HCT116 (cell line): ENCODE measurements around the gene RNF220. TPM values are rescaled to one million over a fixed set of nuclear protein-coding genes. Genes with fewer than 3 reads are reported as not detected.

ENCODE experiments used
- ATAC-seq: fragments of 200-7000 bp; cut with Tn5 transposase; 2 replicates; pipeline ENCODE4 v1.9.1; 2020; ENCODE audit warnings: mild to moderate bottlenecking, moderate library complexity
- BruUV-seq: library from RNA; stranded (reverse); fragments of 400-500 nt; replicated peaks from 2 replicates; lab custom pipeline; 2021; lab: Mats Ljungman, UMichigan
- CTCF ChIA-PET: fragments of 300-600 bp; sonication (Branson Sonifier 250); formaldehyde crosslinking; loops from one replicate; lab custom pipeline; 2021; ENCODE audit warnings: antibody characterized with exemption; lab: Charles Lee
- POLR2A ChIA-PET: fragments of 300-600, 350-600 bp; sonication (Branson Sonifier 250); formaldehyde crosslinking; loops from one replicate; lab custom pipeline; 2021; ENCODE audit warnings: antibody characterized with exemption; lab: Charles Lee
- RAD21 ChIA-PET, 2 experiments: fragments of 300-600 bp; sonication (Branson Sonifier 250); formaldehyde crosslinking; loops; one replicate each; lab custom pipeline; 2023; ENCODE audit warnings: low total read pairs in 2 of 2; ENCODE audit not compliant: uncharacterized antibody in 2 of 2, unreplicated experiment in 2 of 2, low non-redundant PET in 1 of 2; lab: Charles Lee
- DNase-seq: peaks from one replicate; pipeline ENCODE4 v3.0.0-alpha.2; 2010; ENCODE audit warnings: low read depth, low spot score
- H2AFZ ChIP-seq: fragments of 200-600 bp; shearing (Covaris generic), sonication (generic); 2 replicates; pipeline ENCODE4 v1.6.1; 2017; ENCODE audit warnings: low read depth, mixed run types, mixed read lengths, antibody characterized with exemption, low read length; ENCODE audit not compliant: poor library complexity, severe bottlenecking
- H3K27ac ChIP-seq: 2 replicates; pipeline ENCODE4 v1.5.1; 2012; ENCODE audit warnings: low read depth, low read length
- H3K27me3 ChIP-seq: fragments of 200-600 bp; sonication (generic); 2 replicates; pipeline ENCODE4 v1.6.1; 2016; ENCODE audit warnings: mixed run types, low read length, mixed read lengths; ENCODE audit not compliant: insufficient read depth
- H3K36me3 ChIP-seq, 2 experiments: fragments of 200-500 bp in 1 of 2; fragments of 200-600 bp in 1 of 2; sonication (Bioruptor generic) in 1 of 2; sonication (generic) in 1 of 2; 2 replicates each; pipeline versions ENCODE4 v1.5.1 to v1.6.1; 2014 to 2016; ENCODE audit warnings: low read length in 2 of 2, inconsistent platforms in 1 of 2, mixed read lengths in 1 of 2, mixed run types in 1 of 2; ENCODE audit not compliant: insufficient read depth in 2 of 2, control insufficient read depth in 1 of 2
- H3K4me1 ChIP-seq, 2 experiments: fragments of 200-600 bp in 1 of 2; sonication (generic) in 1 of 2; 2 replicates each; pipeline versions ENCODE4 v1.5.1 to v1.6.1; 2012 to 2017; ENCODE audit warnings: low read length in 2 of 2, inconsistent platforms in 1 of 2, mild to moderate bottlenecking in 1 of 2, mixed read lengths in 1 of 2, mixed run types in 1 of 2, moderate library complexity in 1 of 2; ENCODE audit not compliant: insufficient read depth in 2 of 2, control insufficient read depth in 1 of 2
- H3K4me2 ChIP-seq: fragments of 200-600 bp; sonication (generic); 2 replicates; pipeline ENCODE4 v1.6.1; 2017; ENCODE audit warnings: mixed run types, low read length, mixed read lengths
- H3K4me3 ChIP-seq, 2 experiments: fragments of 200-600 bp in 1 of 2; sonication (generic) in 1 of 2; replicated peaks in 1 of 2; 2 replicates each; pipeline ENCODE4 v1.5.1; 2011 to 2016; ENCODE audit warnings: low read length in 2 of 2, control low read depth in 1 of 2, low read depth in 1 of 2, mild to moderate bottlenecking in 1 of 2, mixed read lengths in 1 of 2, mixed run types in 1 of 2
- H3K79me2 ChIP-seq: fragments of 200-600 bp; sonication (generic); 2 replicates; pipeline ENCODE4 v1.6.1; 2017; ENCODE audit warnings: mild to moderate bottlenecking, mixed run types, low read length, moderate library complexity, mixed read lengths; ENCODE audit not compliant: insufficient read depth
- H3K9ac ChIP-seq: fragments of 200-600 bp; sonication (generic); 2 replicates; pipeline ENCODE4 v1.6.1; 2016; ENCODE audit warnings: low read length, mixed read lengths
- H3K9me2 ChIP-seq: fragments of 200-600 bp; sonication (generic), shearing (Covaris generic); 2 replicates; pipeline ENCODE4 v1.6.1; 2017; ENCODE audit warnings: mixed run types, mild to moderate bottlenecking, moderate library complexity; ENCODE audit not compliant: insufficient read depth
- H3K9me3 ChIP-seq, 2 experiments: fragments of 200-500 bp in 1 of 2; fragments of 200-600 bp in 1 of 2; sonication (Bioruptor generic) in 1 of 2; sonication (generic) in 1 of 2; 2 replicates each; pipeline ENCODE4 v1.6.1; 2014 to 2017; ENCODE audit warnings: low read length in 2 of 2, mixed read lengths in 2 of 2, inconsistent platforms in 1 of 2, low read depth in 1 of 2, mild to moderate bottlenecking in 1 of 2, mixed run types in 1 of 2, moderate library complexity in 1 of 2; ENCODE audit not compliant: control insufficient read depth in 1 of 2, insufficient read depth in 1 of 2
- H4K20me1 ChIP-seq: fragments of 200-600 bp; sonication (generic), shearing (Covaris generic); 2 replicates; pipeline ENCODE4 v1.6.1; 2017; ENCODE audit warnings: mixed run types, mild to moderate bottlenecking, moderate library complexity; ENCODE audit not compliant: insufficient read depth
- CEBPB ChIP-seq: IDR thresholded peaks from 2 replicates; pipeline ENCODE4 v1.6.1; 2012; ENCODE audit warnings: low read depth
- CTCF ChIP-seq, 3 experiments: fragments of 200-600 bp in 1 of 3; sonication (generic) in 1 of 3; IDR thresholded peaks in 2 of 3; conservative IDR thresholded peaks in 1 of 3; 2 replicates each; pipeline ENCODE4 v1.5.1; 2012 to 2017; ENCODE audit warnings: low read depth in 2 of 3, low read length in 2 of 3, antibody characterized with exemption in 1 of 3, borderline replicate concordance in 1 of 3, control low read depth in 1 of 3, mild to moderate bottlenecking in 1 of 3, mixed read lengths in 1 of 3, mixed run types in 1 of 3, moderate library complexity in 1 of 3; ENCODE audit not compliant: insufficient read depth in 1 of 3
- EGR1 ChIP-seq: IDR thresholded peaks from 2 replicates; pipeline ENCODE4 v1.6.1; 2012; ENCODE audit warnings: low read depth
- EZH2 ChIP-seq: fragments of 200-600 bp; sonication (generic); IDR thresholded peaks from 2 replicates; pipeline ENCODE4 v1.6.1; 2017; ENCODE audit warnings: antibody characterized with exemption, mixed run types
- JUND ChIP-seq: IDR thresholded peaks from 2 replicates; pipeline ENCODE4 v1.6.1; 2012
- MAX ChIP-seq: IDR thresholded peaks from 2 replicates; pipeline ENCODE4 v1.6.1; 2012
- POLR2AphosphoS5 ChIP-seq: IDR thresholded peaks from 2 replicates; pipeline ENCODE4 v1.6.1; 2011; ENCODE audit warnings: mild to moderate bottlenecking, low read depth, low read length, moderate library complexity
- SIN3A ChIP-seq: IDR thresholded peaks from 2 replicates; pipeline ENCODE4 v1.6.1; 2012; ENCODE audit warnings: low read depth
- TCF7L2 ChIP-seq: IDR thresholded peaks from 2 replicates; pipeline ENCODE4 v1.7.0; 2011; ENCODE audit warnings: borderline replicate concordance, inconsistent platforms; ENCODE audit not compliant: insufficient read depth, insufficient read length; ENCODE audit errors: extremely low read depth
- YY1 ChIP-seq: IDR thresholded peaks from 2 replicates; pipeline ENCODE4 v1.6.1; 2011; ENCODE audit warnings: low read length, low read depth, moderate library complexity, mild to moderate bottlenecking; ENCODE audit not compliant: insufficient replicate concordance; ENCODE audit errors: extremely low read depth
- ZBTB33 ChIP-seq: IDR thresholded peaks from 2 replicates; pipeline ENCODE4 v1.6.1; 2011; ENCODE audit warnings: mild to moderate bottlenecking, low read length, moderate library complexity; ENCODE audit not compliant: insufficient replicate concordance; ENCODE audit errors: extremely low read depth
- intact Hi-C: fragments of 100-400 bp; cut with micrococcal nuclease; formaldehyde crosslinking; loops from 2 replicates; pipeline ENCODE4 v1.10.0; 2022
- total RNA-seq: library from RNA; stranded (reverse); gene quantifications from one replicate; pipeline ENCODE4 v1.2.1, GENCODE V29; 2021; ENCODE audit not compliant: unreplicated experiment
- TF ChIP-seq, protein P1 (sequence below): IDR thresholded peaks from 2 replicates; pipeline ENCODE4 v1.6.1; 2012
- TF ChIP-seq, protein P2 (sequence below): IDR thresholded peaks from 2 replicates; pipeline ENCODE4 v1.6.1; 2012; ENCODE audit warnings: low read depth

Gene RNF220
- total RNA-seq, 1 experiment from 2014 or later, result 84.5 TPM

DNA sequence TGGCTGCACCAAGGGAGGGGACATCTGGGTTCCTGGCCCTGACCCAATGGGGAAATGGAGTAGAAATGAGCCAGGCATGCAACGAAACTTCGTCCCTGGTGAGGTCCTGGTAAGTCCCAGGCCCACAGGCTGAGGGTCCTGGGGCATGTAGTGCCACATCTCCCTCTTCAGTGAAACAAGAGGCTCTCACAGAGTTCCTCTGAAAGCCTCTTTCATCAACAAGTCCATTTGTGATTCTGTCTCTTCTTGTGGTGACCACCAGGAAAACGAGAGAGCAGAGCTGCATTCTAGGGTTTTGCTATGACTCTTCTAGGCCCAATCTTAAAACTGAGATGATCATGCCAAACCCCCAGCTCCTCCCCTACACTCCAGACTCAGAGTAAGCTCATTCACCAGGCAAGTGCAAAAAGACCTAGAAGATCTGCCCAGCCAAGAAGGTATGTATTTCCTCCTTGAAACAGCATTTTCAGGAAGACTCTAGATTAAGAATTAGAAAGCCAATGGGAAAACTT, 24.3 kb upstream of the RNF220 start:
- H3K27ac ChIP-seq, result no peak overlapping the region
- H3K4me3 ChIP-seq, result no peak overlapping the region
- H3K9me3 ChIP-seq, result no peaks in the 10 kb centered on the region
- ATAC-seq, result no peak
- DNase-seq, result no peak
- no peaks in the 10 kb centered on the region for H3K36me3 ChIP-seq
- H3K79me2 ChIP-seq, result no peaks in the 10 kb centered on the region
- no peaks in the 10 kb centered on the region for H3K4me1 ChIP-seq
- no TSS peak for BruUV-seq
- no peaks in the 10 kb centered on the region for H4K20me1 ChIP-seq
- no peak overlapping the region for H2AFZ ChIP-seq
- H3K9me2 ChIP-seq, result no peaks in the 10 kb centered on the region
- ChIA-PET RAD21 (interaction anchor here in 1 of 2 experiments (1.3 kb wide), 1 partner anchor 272 kb away, joined by 3 read pairs; no protein-coding TSS in a partner anchor), POLR2A (no interaction called here), CTCF (interaction anchor here (5.2 kb wide), 1 partner anchor 214 kb away, joined by 96 read pairs; no protein-coding TSS in a partner anchor)
- no peak overlapping the region for H3K4me2 ChIP-seq
- H3K27me3 ChIP-seq, result no peaks in the 10 kb centered on the region
- H3K9ac ChIP-seq, result no peak overlapping the region
- TF ChIP-seq EZH2 (no peak), SIN3A (no peak), POLR2AphosphoS5 (no peak), MAX (no peak), CEBPB (no peak), JUND (no peak), EGR1 (no peak), ZBTB33 (no peak), TCF7L2 (no peak), CTCF (IDR thresholded peaks at IDR 0.05 in 2 of 3, conservative IDR thresholded peaks at IDR 0.05 in 1 of 3; ENCODE audit: borderline replicate concordance in 1 of 3, insufficient read depth in 1 of 3, low read depth in 2 of 3, low read length in 2 of 3) (no peak), YY1 (no peak)
- TF ChIP-seq, protein P1, sequence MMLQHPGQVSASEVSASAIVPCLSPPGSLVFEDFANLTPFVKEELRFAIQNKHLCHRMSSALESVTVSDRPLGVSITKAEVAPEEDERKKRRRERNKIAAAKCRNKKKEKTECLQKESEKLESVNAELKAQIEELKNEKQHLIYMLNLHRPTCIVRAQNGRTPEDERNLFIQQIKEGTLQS, result no peak
- TF ChIP-seq, protein P2, sequence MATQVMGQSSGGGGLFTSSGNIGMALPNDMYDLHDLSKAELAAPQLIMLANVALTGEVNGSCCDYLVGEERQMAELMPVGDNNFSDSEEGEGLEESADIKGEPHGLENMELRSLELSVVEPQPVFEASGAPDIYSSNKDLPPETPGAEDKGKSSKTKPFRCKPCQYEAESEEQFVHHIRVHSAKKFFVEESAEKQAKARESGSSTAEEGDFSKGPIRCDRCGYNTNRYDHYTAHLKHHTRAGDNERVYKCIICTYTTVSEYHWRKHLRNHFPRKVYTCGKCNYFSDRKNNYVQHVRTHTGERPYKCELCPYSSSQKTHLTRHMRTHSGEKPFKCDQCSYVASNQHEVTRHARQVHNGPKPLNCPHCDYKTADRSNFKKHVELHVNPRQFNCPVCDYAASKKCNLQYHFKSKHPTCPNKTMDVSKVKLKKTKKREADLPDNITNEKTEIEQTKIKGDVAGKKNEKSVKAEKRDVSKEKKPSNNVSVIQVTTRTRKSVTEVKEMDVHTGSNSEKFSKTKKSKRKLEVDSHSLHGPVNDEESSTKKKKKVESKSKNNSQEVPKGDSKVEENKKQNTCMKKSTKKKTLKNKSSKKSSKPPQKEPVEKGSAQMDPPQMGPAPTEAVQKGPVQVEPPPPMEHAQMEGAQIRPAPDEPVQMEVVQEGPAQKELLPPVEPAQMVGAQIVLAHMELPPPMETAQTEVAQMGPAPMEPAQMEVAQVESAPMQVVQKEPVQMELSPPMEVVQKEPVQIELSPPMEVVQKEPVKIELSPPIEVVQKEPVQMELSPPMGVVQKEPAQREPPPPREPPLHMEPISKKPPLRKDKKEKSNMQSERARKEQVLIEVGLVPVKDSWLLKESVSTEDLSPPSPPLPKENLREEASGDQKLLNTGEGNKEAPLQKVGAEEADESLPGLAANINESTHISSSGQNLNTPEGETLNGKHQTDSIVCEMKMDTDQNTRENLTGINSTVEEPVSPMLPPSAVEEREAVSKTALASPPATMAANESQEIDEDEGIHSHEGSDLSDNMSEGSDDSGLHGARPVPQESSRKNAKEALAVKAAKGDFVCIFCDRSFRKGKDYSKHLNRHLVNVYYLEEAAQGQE, result no peak
- intact Hi-C loops, result no loop called here
